ENCODE data around the gene GNE. TPM values are rescaled to one million over a fixed set of nuclear protein-coding genes. Genes with fewer than 3 reads are reported as not detected.

GNE gene
- total and polyA plus RNA-seq, 8 donors: 15.7 to 21.3 (median 19.9) TPM

DNA sequence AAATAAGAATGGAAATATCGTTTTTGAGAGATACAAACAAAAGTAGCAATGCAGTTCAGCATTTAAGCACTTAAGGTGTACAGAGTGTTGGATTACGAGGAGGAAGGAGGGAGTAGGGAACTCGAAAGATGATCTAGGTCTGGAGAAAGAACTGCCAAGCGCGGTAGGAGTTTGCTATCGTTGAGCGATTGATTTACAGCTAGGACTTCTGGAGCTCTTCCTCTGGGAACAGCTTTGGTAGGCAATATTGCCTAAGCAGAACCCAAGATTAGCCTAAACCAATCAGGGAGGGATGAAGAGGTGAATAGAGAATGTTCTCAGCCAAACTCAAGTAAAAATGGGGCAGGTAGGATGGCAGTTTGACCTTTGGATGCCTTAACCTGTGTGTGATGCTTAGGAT is 66.6 kb downstream of the GNE start:
- peak overlapping the region; percentile 91 to 96 for H3K27ac ChIP-seq
- no peaks in the 10 kb centered on the region for H3K9me3 ChIP-seq
- ATAC-seq (no peak), DNase-seq (no peak)
- H3K36me3 ChIP-seq: peaks cover 0 to 13% of the 10 kb centered on the region in 2 donors
- TF ChIP-seq, protein P1, sequence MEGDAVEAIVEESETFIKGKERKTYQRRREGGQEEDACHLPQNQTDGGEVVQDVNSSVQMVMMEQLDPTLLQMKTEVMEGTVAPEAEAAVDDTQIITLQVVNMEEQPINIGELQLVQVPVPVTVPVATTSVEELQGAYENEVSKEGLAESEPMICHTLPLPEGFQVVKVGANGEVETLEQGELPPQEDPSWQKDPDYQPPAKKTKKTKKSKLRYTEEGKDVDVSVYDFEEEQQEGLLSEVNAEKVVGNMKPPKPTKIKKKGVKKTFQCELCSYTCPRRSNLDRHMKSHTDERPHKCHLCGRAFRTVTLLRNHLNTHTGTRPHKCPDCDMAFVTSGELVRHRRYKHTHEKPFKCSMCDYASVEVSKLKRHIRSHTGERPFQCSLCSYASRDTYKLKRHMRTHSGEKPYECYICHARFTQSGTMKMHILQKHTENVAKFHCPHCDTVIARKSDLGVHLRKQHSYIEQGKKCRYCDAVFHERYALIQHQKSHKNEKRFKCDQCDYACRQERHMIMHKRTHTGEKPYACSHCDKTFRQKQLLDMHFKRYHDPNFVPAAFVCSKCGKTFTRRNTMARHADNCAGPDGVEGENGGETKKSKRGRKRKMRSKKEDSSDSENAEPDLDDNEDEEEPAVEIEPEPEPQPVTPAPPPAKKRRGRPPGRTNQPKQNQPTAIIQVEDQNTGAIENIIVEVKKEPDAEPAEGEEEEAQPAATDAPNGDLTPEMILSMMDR (IDR thresholded peaks at IDR 0.05): no peak
- H3K4me1 ChIP-seq: peaks cover 34 to 54% of the 10 kb centered on the region in 2 donors
- intact Hi-C loops (cut with DNase I): no loop called here
- H3K4me3 ChIP-seq: peak overlapping the region; percentile 87 to 93
- no peaks in the 10 kb centered on the region for H3K27me3 ChIP-seq

DNA sequence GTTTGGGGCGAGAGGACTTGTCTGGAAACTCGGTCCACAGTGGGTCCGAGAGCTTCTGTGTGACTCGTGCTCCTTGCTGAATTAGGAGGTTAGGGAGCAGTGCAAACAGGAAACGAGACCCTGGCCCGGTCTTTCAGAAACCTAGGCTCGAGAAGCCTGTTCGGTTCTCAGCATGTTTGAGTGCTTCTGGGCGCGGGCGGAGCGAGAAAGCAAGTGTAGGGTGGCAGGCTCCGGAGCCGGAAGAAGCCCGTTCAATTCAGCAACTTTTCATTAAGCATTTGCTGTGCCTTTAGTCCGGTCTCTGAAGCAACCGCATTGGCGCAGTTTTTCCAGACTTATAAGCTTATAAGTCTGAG is 67.0 kb downstream of the GNE start:
- peak in 3 of 4 donors; percentile 13 to 84 (median 45) for DNase-seq
- intact Hi-C loops (cut with DNase I): no loop called here
- Histone ChIP-seq H3K4me3 (peak overlapping the region; percentile 87 to 93), H3K9me3 (no peaks in the 10 kb centered on the region), H3K27ac (peak overlapping the region; percentile 91 to 96), H3K4me1 (peaks cover 34 to 54% of the 10 kb centered on the region in 2 donors), H3K36me3 (peaks cover 0 to 12% of the 10 kb centered on the region in 2 donors), H3K27me3 (no peaks in the 10 kb centered on the region)
- peak; percentile 38 for ATAC-seq
- TF ChIP-seq, protein P1 (IDR thresholded peaks at IDR 0.05): no peak

DNA sequence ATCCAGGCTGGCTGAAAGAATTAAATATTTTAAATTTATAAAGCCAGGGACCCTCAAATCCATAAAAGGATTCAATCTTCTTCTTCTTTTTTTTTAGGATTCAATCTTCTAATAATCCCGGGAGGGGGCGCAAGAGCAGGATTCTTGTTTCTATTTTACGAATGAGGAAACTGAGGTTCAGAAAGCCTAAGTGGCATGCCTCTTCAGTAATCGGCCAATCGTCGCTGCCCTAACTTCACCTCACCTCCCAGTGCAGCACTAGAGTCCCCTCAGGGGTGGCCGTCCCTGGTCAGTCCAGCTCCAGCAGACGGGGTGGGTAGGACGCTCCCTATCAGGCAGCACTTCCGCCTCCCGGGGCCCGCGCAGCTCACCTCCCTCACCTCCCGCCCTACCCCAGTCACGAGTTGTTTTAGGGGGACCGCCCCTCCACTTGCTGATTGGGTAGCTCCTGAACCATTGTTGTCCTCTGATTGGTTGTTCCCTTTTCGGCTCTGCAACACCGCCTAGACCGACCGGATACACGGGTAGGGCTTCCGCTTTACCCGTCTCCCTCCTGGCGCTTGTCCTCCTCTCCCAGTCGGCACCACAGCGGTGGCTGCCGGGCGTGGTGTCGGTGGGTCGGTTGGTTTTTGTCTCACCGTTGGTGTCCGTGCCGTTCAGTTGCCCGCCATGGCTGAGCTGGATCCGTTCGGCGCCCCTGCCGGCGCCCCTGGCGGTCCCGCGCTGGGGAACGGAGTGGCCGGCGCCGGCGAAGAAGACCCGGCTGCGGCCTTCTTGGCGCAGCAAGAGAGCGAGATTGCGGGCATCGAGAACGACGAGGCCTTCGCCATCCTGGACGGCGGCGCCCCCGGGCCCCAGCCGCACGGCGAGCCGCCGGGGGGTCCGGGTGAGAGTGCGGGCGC is 67.6 kb downstream of the GNE start, which contains the start of gene CLTA:
CLTA (plus strand) TSS at position 534 of the 902 bp plus-strand sequence; CDS start at position 670, 136 bp downstream.
- H3K9me3 ChIP-seq: no peaks in the 10 kb centered on the region
- peaks cover 0 to 11% of the 10 kb centered on the region in 2 donors for H3K36me3 ChIP-seq
- peak within 1 kb of the TSS; percentile 87 to 93 for H3K4me3 ChIP-seq
- ATAC-seq (peak; percentile 95), DNase-seq (peak; percentile 96 to 98 (median 98))
- no peaks in the 10 kb centered on the region for H3K27me3 ChIP-seq
- peaks cover 34 to 54% of the 10 kb centered on the region in 2 donors for H3K4me1 ChIP-seq
- H3K27ac ChIP-seq: peak within 1 kb of the TSS; percentile 91 to 96
- TF ChIP-seq, protein P1 (IDR thresholded peaks at IDR 0.05): peak; percentile 24 to 52
- intact Hi-C loops (cut with DNase I): no loop called here

DNA sequence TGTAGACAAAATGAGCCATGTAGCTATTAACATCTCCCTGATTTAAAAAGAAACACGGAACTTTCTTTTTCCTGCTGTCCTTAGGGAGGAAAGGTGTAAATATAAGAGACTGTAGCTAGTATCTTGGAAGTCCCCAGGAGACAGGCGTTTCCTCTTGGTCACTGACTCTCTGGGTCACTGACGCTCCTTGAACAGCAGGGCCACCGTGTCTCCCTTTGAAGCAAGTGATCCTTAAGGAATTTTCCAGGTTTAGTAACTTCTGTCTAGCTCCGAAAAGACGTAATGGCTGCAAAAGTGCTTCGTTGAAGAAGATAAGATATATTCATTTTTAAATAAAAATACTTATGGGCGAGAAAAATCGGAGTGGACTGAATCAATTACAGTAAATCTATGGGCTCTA is 68.3 kb downstream of the GNE start:
- H3K27me3 ChIP-seq: no peaks in the 10 kb centered on the region
- H3K36me3 ChIP-seq: peaks cover 0 to 7% of the 10 kb centered on the region in 2 donors
- ATAC-seq: peak; percentile 20
- intact Hi-C loops (cut with DNase I): no loop called here
- H3K9me3 ChIP-seq: no peaks in the 10 kb centered on the region
- H3K4me1 ChIP-seq: peaks cover 33 to 47% of the 10 kb centered on the region in 2 donors
- peak overlapping the region; percentile 91 to 96 for H3K27ac ChIP-seq
- peak overlapping the region; percentile 87 to 93 for H3K4me3 ChIP-seq
- TF ChIP-seq, protein P1 (IDR thresholded peaks at IDR 0.05): peak in 1 of 2 donors; percentile 9
- DNase-seq: peak in 2 of 4 donors; percentile 13 to 52

DNA sequence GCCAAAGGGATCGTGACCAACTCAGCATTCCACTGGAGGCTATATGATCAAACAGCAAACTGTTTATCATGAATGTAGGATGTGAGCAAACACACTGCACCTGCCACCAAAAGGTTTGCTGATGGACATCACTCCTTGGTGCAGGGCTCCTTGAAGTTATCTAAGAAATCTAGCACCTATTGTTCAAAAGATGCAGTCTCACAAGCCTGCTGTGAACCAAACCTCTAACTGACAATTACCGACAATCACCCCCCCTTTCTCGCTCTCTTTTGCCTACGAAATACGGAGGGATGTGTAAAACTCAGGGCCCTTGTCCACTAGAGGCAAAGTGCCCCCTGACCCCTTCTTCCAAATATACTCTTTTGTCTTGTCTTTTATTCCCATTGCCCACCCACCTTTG is 70.0 kb downstream of the GNE start:
- ATAC-seq (no peak), DNase-seq (no peak)
- no peak overlapping the region for H3K27ac ChIP-seq
- no peaks in the 10 kb centered on the region for H3K27me3 ChIP-seq
- no peaks in the 10 kb centered on the region for H3K36me3 ChIP-seq
- TF ChIP-seq, protein P1 (IDR thresholded peaks at IDR 0.05): no peak
- H3K9me3 ChIP-seq: no peaks in the 10 kb centered on the region
- intact Hi-C loops (cut with DNase I): no loop called here
- H3K4me3 ChIP-seq: no peak overlapping the region
- H3K4me1 ChIP-seq: peaks cover 16 to 29% of the 10 kb centered on the region in 2 donors

Measured in left lung (tissue), 10 donors.